Muscle of back (tissue), 13 donors: ENCODE measurements around the gene FANCC. TPM values are rescaled to one million over a fixed set of nuclear protein-coding genes. Genes with fewer than 3 reads are reported as not detected.

Source experiments
- DNase-seq, 3 donors: peaks; one replicate each; pipeline versions ENCODE4 v3.0.0 to v3.0.0-alpha.2; 2013
- long read RNA-seq, 9 donors: transcript quantifications; one replicate each; lab custom pipeline, GENCODE V29; 2026
- polyA plus RNA-seq, 10 donors: library from polyadenylated mRNA; unstranded; fragments of 120-200 nt; gene quantifications; one replicate each; pipeline ENCODE4 v1.2.1, GENCODE V29; 2013; ENCODE audit not compliant: insufficient read length in 10 of 10

The FANCC gene
- 10 to 100 TPM; 10.6 to 18.9 (median 15.4) TPM for polyA plus RNA-seq
- long read RNA-seq, donor 1, result 0 reads
- long read RNA-seq, donor 2, full-length matches to known transcripts, result 1 of 1 reads
- long read RNA-seq, donor 2, partial matches to known transcripts, result 0 of 1 reads
- long read RNA-seq, donor 2, other reads (novel, unspliced or antisense), result 0 of 1 reads
- long read RNA-seq, donor 3, result 0 reads
- long read RNA-seq, donor 4, result 0 reads
- long read RNA-seq, donor 5, result 0 reads
- long read RNA-seq, donor 6, result 0 reads
- long read RNA-seq, donor 7, full-length matches to known transcripts, result 2 of 2 reads
- long read RNA-seq, donor 7, partial matches to known transcripts, result 0 of 2 reads
- long read RNA-seq, donor 7, other reads (novel, unspliced or antisense), result 0 of 2 reads
- long read RNA-seq, donor 8, result 0 reads
- long read RNA-seq, donor 9, result 0 reads

- peak; percentile 92 to 98 (median 96) for DNase-seq
Observed at GRCh38 chr9:95317119-95317892, at the start of gene FANCC. TSS of gene FANCC (minus strand) at chr9:95317709. CDS start at chr9:95249291, 68,418 bp downstream.

GRCh38 chr9:95366731-95367325, 49.3 kb upstream of the FANCC start:
- no peak for DNase-seq

- DNase-seq, result no peak
Observed at GRCh38 chr9:95365766-95366165, 48.3 kb upstream of the FANCC start.

GRCh38 chr9:95363051-95363841, 45.7 kb upstream of the FANCC start:
- peak in 2 of 3 donors; percentile 53 to 76 for DNase-seq

- DNase-seq, result no peak
Observed at GRCh38 chr9:95360866-95361265, 43.4 kb upstream of the FANCC start.

GRCh38 chr9:95357316-95357715, 39.8 kb upstream of the FANCC start:
- no peak for DNase-seq

GRCh38 chr9:95355500-95355899, 38.0 kb upstream of the FANCC start:
- no peak for DNase-seq

- no peak for DNase-seq
Observed at GRCh38 chr9:95351051-95351450, 33.5 kb upstream of the FANCC start.

- DNase-seq, result no peak
Observed at GRCh38 chr9:95350266-95350665, 32.8 kb upstream of the FANCC start.

GRCh38 chr9:95349091-95350038, 31.9 kb upstream of the FANCC start:
- peak in 1 of 3 donors; percentile 51 for DNase-seq

- DNase-seq, result no peak
Observed at GRCh38 chr9:95346021-95346420, 28.5 kb upstream of the FANCC start.

GRCh38 chr9:95344735-95345325, 27.3 kb upstream of the FANCC start:
- DNase-seq, result no peak

- DNase-seq, result no peak
Observed at GRCh38 chr9:95343725-95344287, 26.3 kb upstream of the FANCC start.

GRCh38 chr9:95342571-95342970, 25.1 kb upstream of the FANCC start:
- DNase-seq, result no peak

GRCh38 chr9:95341293-95341962, 23.9 kb upstream of the FANCC start:
- no peak for DNase-seq

GRCh38 chr9:95338243-95338642, 20.7 kb upstream of the FANCC start:
- no peak for DNase-seq

- no peak for DNase-seq
Observed at GRCh38 chr9:95336281-95336680, 18.8 kb upstream of the FANCC start.

- DNase-seq, result no peak
Observed at GRCh38 chr9:95333426-95333825, 15.9 kb upstream of the FANCC start.

GRCh38 chr9:95332860-95333259, 15.4 kb upstream of the FANCC start:
- no peak for DNase-seq
